Measurements from ENCODE around the gene SMARCA2. TPM values are rescaled to one million over a fixed set of nuclear protein-coding genes. Genes with fewer than 3 reads are reported as not detected.

SMARCA2 gene
- total RNA-seq, 1 donor, result 147 TPM

- Histone ChIP-seq H3K9me3 (ENCODE audit: low read depth, low read length) (no peaks in the 10 kb centered on the region), H3K4me1 (ENCODE audit: insufficient read depth, low read length) (no peaks in the 10 kb centered on the region), H3K4me3 (ENCODE audit: low read length) (no peak overlapping the region), H3K27me3 (ENCODE audit: insufficient read depth, low read length) (no peaks in the 10 kb centered on the region)
Observed at GRCh38 chr9:2086116-2086515, 71.0 kb downstream of the SMARCA2 start.

GRCh38 chr9:2086971-2087370 is 71.8 kb downstream of the SMARCA2 start:
- Histone ChIP-seq H3K9me3 (ENCODE audit: low read depth, low read length) (no peaks in the 10 kb centered on the region), H3K27me3 (ENCODE audit: insufficient read depth, low read length) (no peaks in the 10 kb centered on the region), H3K4me3 (ENCODE audit: low read length) (no peak overlapping the region), H3K4me1 (ENCODE audit: insufficient read depth, low read length) (no peaks in the 10 kb centered on the region)

- no peak overlapping the region for H3K4me3 ChIP-seq (ENCODE audit: low read length)
- no peaks in the 10 kb centered on the region for H3K27me3 ChIP-seq (ENCODE audit: insufficient read depth, low read length)
- no peaks in the 10 kb centered on the region for H3K4me1 ChIP-seq (ENCODE audit: insufficient read depth, low read length)
- H3K9me3 ChIP-seq (ENCODE audit: low read depth, low read length), result no peaks in the 10 kb centered on the region
Observed at GRCh38 chr9:2087500-2088313, 72.6 kb downstream of the SMARCA2 start.

GRCh38 chr9:2093920-2094597 is 78.9 kb downstream of the SMARCA2 start:
- Histone ChIP-seq H3K4me3 (ENCODE audit: low read length) (no peak overlapping the region), H3K9me3 (ENCODE audit: low read depth, low read length) (no peaks in the 10 kb centered on the region), H3K4me1 (ENCODE audit: insufficient read depth, low read length) (no peaks in the 10 kb centered on the region), H3K27me3 (ENCODE audit: insufficient read depth, low read length) (no peaks in the 10 kb centered on the region)

- no peaks in the 10 kb centered on the region for H3K4me1 ChIP-seq (ENCODE audit: insufficient read depth, low read length)
- no peak overlapping the region for H3K4me3 ChIP-seq (ENCODE audit: low read length)
- no peaks in the 10 kb centered on the region for H3K27me3 ChIP-seq (ENCODE audit: insufficient read depth, low read length)
- H3K9me3 ChIP-seq (ENCODE audit: low read depth, low read length), result no peaks in the 10 kb centered on the region
Observed at GRCh38 chr9:2096376-2096970, 81.3 kb downstream of the SMARCA2 start.

GRCh38 chr9:2106666-2107065 is 91.5 kb downstream of the SMARCA2 start:
- H3K4me3 ChIP-seq (ENCODE audit: low read length), result no peak overlapping the region
- H3K4me1 ChIP-seq (ENCODE audit: insufficient read depth, low read length), result no peaks in the 10 kb centered on the region
- no peaks in the 10 kb centered on the region for H3K9me3 ChIP-seq (ENCODE audit: low read depth, low read length)
- H3K27me3 ChIP-seq (ENCODE audit: insufficient read depth, low read length), result no peaks in the 10 kb centered on the region

GRCh38 chr9:2107906-2108451 is 92.8 kb downstream of the SMARCA2 start:
- H3K9me3 ChIP-seq (ENCODE audit: low read depth, low read length), result no peaks in the 10 kb centered on the region
- H3K4me3 ChIP-seq (ENCODE audit: low read length), result no peak overlapping the region
- no peaks in the 10 kb centered on the region for H3K27me3 ChIP-seq (ENCODE audit: insufficient read depth, low read length)
- H3K4me1 ChIP-seq (ENCODE audit: insufficient read depth, low read length), result no peaks in the 10 kb centered on the region

- H3K27me3 ChIP-seq (ENCODE audit: insufficient read depth, low read length), result no peaks in the 10 kb centered on the region
- no peaks in the 10 kb centered on the region for H3K9me3 ChIP-seq (ENCODE audit: low read depth, low read length)
- H3K4me1 ChIP-seq (ENCODE audit: insufficient read depth, low read length), result no peaks in the 10 kb centered on the region
- no peak overlapping the region for H3K4me3 ChIP-seq (ENCODE audit: low read length)
Observed at GRCh38 chr9:2109069-2109650, 94.0 kb downstream of the SMARCA2 start.

- no peaks in the 10 kb centered on the region for H3K27me3 ChIP-seq (ENCODE audit: insufficient read depth, low read length)
Observed at GRCh38 chr9:2110036-2110435, 94.9 kb downstream of the SMARCA2 start.

GRCh38 chr9:2116073-2116472 is 100.9 kb downstream of the SMARCA2 start:
- Histone ChIP-seq H3K27me3 (ENCODE audit: insufficient read depth, low read length) (no peaks in the 10 kb centered on the region), H3K9me3 (ENCODE audit: low read depth, low read length) (no peaks in the 10 kb centered on the region), H3K4me1 (ENCODE audit: insufficient read depth, low read length) (no peaks in the 10 kb centered on the region), H3K4me3 (ENCODE audit: low read length) (no peak overlapping the region)

More at GRCh38 chr9:2110036-2110435, 94.9 kb downstream of the SMARCA2 start:
- no peak overlapping the region for H3K4me3 ChIP-seq (ENCODE audit: low read length)
- H3K4me1 ChIP-seq (ENCODE audit: insufficient read depth, low read length), result no peaks in the 10 kb centered on the region
- H3K9me3 ChIP-seq (ENCODE audit: low read depth, low read length), result no peaks in the 10 kb centered on the region

- Histone ChIP-seq H3K27me3 (ENCODE audit: insufficient read depth, low read length) (no peaks in the 10 kb centered on the region), H3K4me1 (ENCODE audit: insufficient read depth, low read length) (no peaks in the 10 kb centered on the region), H3K4me3 (ENCODE audit: low read length) (no peak overlapping the region), H3K9me3 (ENCODE audit: low read depth, low read length) (no peaks in the 10 kb centered on the region)
Observed at GRCh38 chr9:2117527-2117926, 102.4 kb downstream of the SMARCA2 start.

- no peaks in the 10 kb centered on the region for H3K9me3 ChIP-seq (ENCODE audit: low read depth, low read length)
Observed at GRCh38 chr9:2119566-2119965, 104.4 kb downstream of the SMARCA2 start.

GRCh38 chr9:2120926-2121689 is 106.0 kb downstream of the SMARCA2 start:
- peaks cover 4% of the 10 kb centered on the region for H3K4me1 ChIP-seq (ENCODE audit: insufficient read depth, low read length)
- H3K9me3 ChIP-seq (ENCODE audit: low read depth, low read length), result no peaks in the 10 kb centered on the region
- no peak overlapping the region for H3K4me3 ChIP-seq (ENCODE audit: low read length)
- no peaks in the 10 kb centered on the region for H3K27me3 ChIP-seq (ENCODE audit: insufficient read depth, low read length)

More at GRCh38 chr9:2119566-2119965, 104.4 kb downstream of the SMARCA2 start:
- Histone ChIP-seq H3K4me3 (ENCODE audit: low read length) (no peak overlapping the region), H3K4me1 (ENCODE audit: insufficient read depth, low read length) (no peaks in the 10 kb centered on the region), H3K27me3 (ENCODE audit: insufficient read depth, low read length) (no peaks in the 10 kb centered on the region)

- Histone ChIP-seq H3K4me1 (ENCODE audit: insufficient read depth, low read length) (peaks cover 16% of the 10 kb centered on the region), H3K9me3 (ENCODE audit: low read depth, low read length) (no peaks in the 10 kb centered on the region), H3K4me3 (ENCODE audit: low read length) (no peak overlapping the region), H3K27me3 (ENCODE audit: insufficient read depth, low read length) (no peaks in the 10 kb centered on the region)
Observed at GRCh38 chr9:2122299-2122698, 107.2 kb downstream of the SMARCA2 start.
